GM12878 (cell line): Measurements from ENCODE around the gene HSD17B14.

Source experiments
- CTCF ChIP-seq, 3 experiments: IDR thresholded peaks in 2 of 3; conservative IDR thresholded peaks in 1 of 3; 2 replicates each; pipeline ENCODE4 v1.5.1; 2011; ENCODE audit warnings: low read depth in 3 of 3, low read length in 3 of 3, mild to moderate bottlenecking in 3 of 3, control low read depth in 2 of 3, moderate library complexity in 2 of 3, inconsistent platforms in 1 of 3, mixed read lengths in 1 of 3; ENCODE audit not compliant: control insufficient read depth in 2 of 3, insufficient read depth in 1 of 3; ENCODE audit errors: extremely low read depth in 1 of 3
- EZH2 ChIP-seq: IDR thresholded peaks from 2 replicates; pipeline ENCODE4 v1.6.1; 2012; ENCODE audit warnings: low read depth, mild to moderate bottlenecking, control low read depth, inconsistent platforms, low read length, borderline replicate concordance; ENCODE audit not compliant: control insufficient read depth
- KAT2A ChIP-seq: conservative IDR thresholded peaks from 2 replicates; pipeline ENCODE4 v1.6.1; 2011; ENCODE audit warnings: low read depth, low read length; ENCODE audit not compliant: control insufficient read depth
- MTA2 ChIP-seq: fragments of 450-650 bp; IDR thresholded peaks from 2 replicates; pipeline ENCODE4 v1.6.1; 2016; ENCODE audit warnings: low read depth, mild to moderate bottlenecking, moderate library complexity
- POLR2A ChIP-seq: IDR thresholded peaks from 2 replicates; pipeline ENCODE4 v1.6.1; 2011; ENCODE audit warnings: low read depth, mild to moderate bottlenecking, low read length
- POLR2AphosphoS5 ChIP-seq: IDR thresholded peaks from 2 replicates; pipeline ENCODE4 v1.6.1; 2011; ENCODE audit warnings: mild to moderate bottlenecking, low read length, inconsistent platforms
- REST ChIP-seq: IDR thresholded peaks from 2 replicates; pipeline ENCODE4 v1.6.1; 2012; ENCODE audit warnings: mild to moderate bottlenecking, low read depth, low read length
- YY1 ChIP-seq: IDR thresholded peaks from 2 replicates; pipeline ENCODE4 v1.6.1; 2011; ENCODE audit warnings: low read depth, mild to moderate bottlenecking, low read length

GRCh38 chr19:48818234-48818820 lies 18.0 kb downstream of the HSD17B14 start:
- TF ChIP-seq CTCF (IDR thresholded peaks at IDR 0.05 in 2 of 3, conservative IDR thresholded peaks at IDR 0.05 in 1 of 3; ENCODE audit: control insufficient read depth in 2 of 3, extremely low read depth in 1 of 3, insufficient read depth in 1 of 3, low read depth in 3 of 3, low read length in 3 of 3) (no peak), KAT2A (no peak), POLR2A (no peak), REST (no peak), MTA2 (no peak), EZH2 (no peak), YY1 (no peak), POLR2AphosphoS5 (no peak)
